NCI-H2196 treated with DMSO at 0.1 percent for 48 hours (cell line): ENCODE data around the gene DHX8.
"Not testable (repeated sequence)": the region's sequence is repeated elsewhere in the genome, so short reads cannot be mapped to it uniquely, and the experiment has no call there.

Experiments
- DNase-seq: peaks from one replicate; lab custom pipeline; 2025; ENCODE audit not compliant: unreplicated experiment; lab: John Stamatoyannopoulos, UW

DHX8 gene

GRCh38 chr17:43461185-43461584, 22.6 kb upstream of the DHX8 start:
- DNase-seq, result no peak

- not testable (repeated sequence) for DNase-seq
These were observed 21.2 kb upstream of the DHX8 start for GRCh38 chr17:43462569-43462968.

GRCh38 chr17:43463241-43463640, 20.5 kb upstream of the DHX8 start:
- no peak for DNase-seq

- no peak for DNase-seq
These were observed 19.7 kb upstream of the DHX8 start for GRCh38 chr17:43464046-43464445.

- DNase-seq, result no peak
These were observed 18.7 kb upstream of the DHX8 start for GRCh38 chr17:43465049-43465448.

GRCh38 chr17:43467981-43468581, 15.7 kb upstream of the DHX8 start:
- no peak for DNase-seq

GRCh38 chr17:43468691-43469139, 15.1 kb upstream of the DHX8 start:
- DNase-seq, result no peak

- no peak for DNase-seq
These were observed 14.6 kb upstream of the DHX8 start for GRCh38 chr17:43469145-43469544.

GRCh38 chr17:43471585-43472160, 12.1 kb upstream of the DHX8 start:
- no peak for DNase-seq

- no peak for DNase-seq
These were observed 8.2 kb upstream of the DHX8 start for GRCh38 chr17:43475494-43476089.

- DNase-seq, result not testable (repeated sequence)
These were observed 7.5 kb upstream of the DHX8 start for GRCh38 chr17:43476306-43476705.

GRCh38 chr17:43477832-43478634, 5.7 kb upstream of the DHX8 start:
- no peak for DNase-seq

GRCh38 chr17:43479948-43480347, 3.8 kb upstream of the DHX8 start:
- no peak for DNase-seq

- no peak for DNase-seq
These were observed 1.4 kb upstream of the DHX8 start for GRCh38 chr17:43482103-43483012.

- no peak for DNase-seq
These were observed 6.8 kb downstream of the DHX8 start for GRCh38 chr17:43490621-43491020.

GRCh38 chr17:43509440-43509839, 25.7 kb downstream of the DHX8 start:
- not testable (repeated sequence) for DNase-seq

GRCh38 chr17:43511199-43511598, 27.4 kb downstream of the DHX8 start:
- not testable (repeated sequence) for DNase-seq

GRCh38 chr17:43515656-43516055, 31.9 kb downstream of the DHX8 start:
- DNase-seq, result no peak

- no peak for DNase-seq
These were observed 33.4 kb downstream of the DHX8 start for GRCh38 chr17:43517161-43517560.

GRCh38 chr17:43517615-43518386, 34.0 kb downstream of the DHX8 start:
- no peak for DNase-seq
